ENCODE results near the gene ACTN1. TPM values are rescaled to one million over a fixed set of nuclear protein-coding genes. Genes with fewer than 3 reads are reported as not detected.

The ACTN1 gene
- total RNA-seq, 1 experiment from 2014 or later = 212 TPM

DNA sequence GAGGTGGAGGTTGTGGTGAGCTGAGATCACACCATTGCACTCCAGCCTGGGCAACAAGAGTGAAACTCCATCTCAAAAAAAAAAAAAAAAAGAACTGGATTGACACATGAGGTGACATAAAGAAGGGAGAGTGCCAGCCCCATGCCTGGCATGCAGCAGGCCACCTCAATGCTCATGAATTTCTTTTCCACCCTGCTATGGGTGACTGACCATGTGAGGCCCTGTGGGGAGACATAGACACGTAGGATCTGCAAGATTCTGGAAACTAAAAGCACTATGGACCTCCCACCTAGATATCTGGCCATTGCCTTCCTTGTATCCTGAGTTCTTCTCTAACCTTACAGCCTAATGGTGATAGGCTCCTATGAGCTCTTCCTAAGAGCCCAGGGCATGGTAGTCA, 5.6 kb upstream of the ACTN1 start:
- intact Hi-C loops (cut with micrococcal nuclease; ENCODE audit: unreplicated experiment) (no loop called here), in situ Hi-C loops (cut with HindIII; ENCODE audit: low pct_unique_long_range_greater_than_20kb, low sequenced_read_pairs) (no loop called here)
- ATAC-seq = no peak
- no peak for DNase-seq (ENCODE audit: low read depth, low spot score)
- H3K27ac ChIP-seq (ENCODE audit: low read length) = no peak overlapping the region
- BruUV-seq (replicated peaks) = no TSS peak
- no peaks in the 10 kb centered on the region for H3K27me3 ChIP-seq (ENCODE audit: control insufficient read depth, insufficient read depth, low read length)
- no peaks in the 10 kb centered on the region for H3K36me3 ChIP-seq (ENCODE audit: control insufficient read depth, insufficient read depth, low read length)
- H3K9me3 ChIP-seq (ENCODE audit: control insufficient read depth, insufficient read depth, low read depth, low read length) = no peaks in the 10 kb centered on the region
- H3K4me3 ChIP-seq (ENCODE audit: low read depth in 2 of 2, low read length in 2 of 2) = no peak overlapping the region
- ChIA-PET CTCF (no interaction called here), POLR2A (interaction anchor here (0.6 kb wide), 1 partner anchor 1747 kb away, joined by 8 read pairs; no protein-coding TSS in a partner anchor)
- H3K4me1 ChIP-seq (ENCODE audit: control insufficient read depth, insufficient read depth, low read length) = peaks cover 3% of the 10 kb centered on the region; the same call in 1 of the 2 replicates
- TF ChIP-seq, protein P1, sequence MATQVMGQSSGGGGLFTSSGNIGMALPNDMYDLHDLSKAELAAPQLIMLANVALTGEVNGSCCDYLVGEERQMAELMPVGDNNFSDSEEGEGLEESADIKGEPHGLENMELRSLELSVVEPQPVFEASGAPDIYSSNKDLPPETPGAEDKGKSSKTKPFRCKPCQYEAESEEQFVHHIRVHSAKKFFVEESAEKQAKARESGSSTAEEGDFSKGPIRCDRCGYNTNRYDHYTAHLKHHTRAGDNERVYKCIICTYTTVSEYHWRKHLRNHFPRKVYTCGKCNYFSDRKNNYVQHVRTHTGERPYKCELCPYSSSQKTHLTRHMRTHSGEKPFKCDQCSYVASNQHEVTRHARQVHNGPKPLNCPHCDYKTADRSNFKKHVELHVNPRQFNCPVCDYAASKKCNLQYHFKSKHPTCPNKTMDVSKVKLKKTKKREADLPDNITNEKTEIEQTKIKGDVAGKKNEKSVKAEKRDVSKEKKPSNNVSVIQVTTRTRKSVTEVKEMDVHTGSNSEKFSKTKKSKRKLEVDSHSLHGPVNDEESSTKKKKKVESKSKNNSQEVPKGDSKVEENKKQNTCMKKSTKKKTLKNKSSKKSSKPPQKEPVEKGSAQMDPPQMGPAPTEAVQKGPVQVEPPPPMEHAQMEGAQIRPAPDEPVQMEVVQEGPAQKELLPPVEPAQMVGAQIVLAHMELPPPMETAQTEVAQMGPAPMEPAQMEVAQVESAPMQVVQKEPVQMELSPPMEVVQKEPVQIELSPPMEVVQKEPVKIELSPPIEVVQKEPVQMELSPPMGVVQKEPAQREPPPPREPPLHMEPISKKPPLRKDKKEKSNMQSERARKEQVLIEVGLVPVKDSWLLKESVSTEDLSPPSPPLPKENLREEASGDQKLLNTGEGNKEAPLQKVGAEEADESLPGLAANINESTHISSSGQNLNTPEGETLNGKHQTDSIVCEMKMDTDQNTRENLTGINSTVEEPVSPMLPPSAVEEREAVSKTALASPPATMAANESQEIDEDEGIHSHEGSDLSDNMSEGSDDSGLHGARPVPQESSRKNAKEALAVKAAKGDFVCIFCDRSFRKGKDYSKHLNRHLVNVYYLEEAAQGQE (IDR thresholded peaks at IDR 0.05; ENCODE audit: insufficient read depth in 1 of 2, low read depth in 2 of 2, low read length in 1 of 2) = no peak

- CTCF ChIA-PET = no interaction called here
- no peak for DNase-seq (ENCODE audit: low read depth, low spot score)
- no TSS peak for BruUV-seq (replicated peaks)
Measured at GRCh38 chr14:68983191-68983590, 4.1 kb upstream of the ACTN1 start.

GRCh38 chr14:68982581-68982980, 3.5 kb upstream of the ACTN1 start:
- no peaks in the 10 kb centered on the region; the same call in 1 of the 2 replicates for H3K36me3 ChIP-seq (ENCODE audit: control insufficient read depth, insufficient read depth, low read length)
- no peaks in the 10 kb centered on the region for H3K9me3 ChIP-seq (ENCODE audit: control insufficient read depth, insufficient read depth, low read depth, low read length)
- H3K4me1 ChIP-seq (ENCODE audit: control insufficient read depth, insufficient read depth, low read length) = peaks cover 3% of the 10 kb centered on the region; the same call in 1 of the 2 replicates
- H3K27ac ChIP-seq (ENCODE audit: low read length) = no peak overlapping the region
- H3K4me3 ChIP-seq (ENCODE audit: low read depth in 2 of 2, low read length in 2 of 2) = no peak overlapping the region
- CTCF ChIA-PET = no interaction called here
- DNase-seq (ENCODE audit: low read depth, low spot score) (no peak), ATAC-seq (no peak)
- no TSS peak for BruUV-seq (replicated peaks)
- TF ChIP-seq, protein P1 (IDR thresholded peaks at IDR 0.05; ENCODE audit: insufficient read depth in 1 of 2, low read depth in 2 of 2, low read length in 1 of 2) = no peak
- TF ChIP-seq, protein P2, sequence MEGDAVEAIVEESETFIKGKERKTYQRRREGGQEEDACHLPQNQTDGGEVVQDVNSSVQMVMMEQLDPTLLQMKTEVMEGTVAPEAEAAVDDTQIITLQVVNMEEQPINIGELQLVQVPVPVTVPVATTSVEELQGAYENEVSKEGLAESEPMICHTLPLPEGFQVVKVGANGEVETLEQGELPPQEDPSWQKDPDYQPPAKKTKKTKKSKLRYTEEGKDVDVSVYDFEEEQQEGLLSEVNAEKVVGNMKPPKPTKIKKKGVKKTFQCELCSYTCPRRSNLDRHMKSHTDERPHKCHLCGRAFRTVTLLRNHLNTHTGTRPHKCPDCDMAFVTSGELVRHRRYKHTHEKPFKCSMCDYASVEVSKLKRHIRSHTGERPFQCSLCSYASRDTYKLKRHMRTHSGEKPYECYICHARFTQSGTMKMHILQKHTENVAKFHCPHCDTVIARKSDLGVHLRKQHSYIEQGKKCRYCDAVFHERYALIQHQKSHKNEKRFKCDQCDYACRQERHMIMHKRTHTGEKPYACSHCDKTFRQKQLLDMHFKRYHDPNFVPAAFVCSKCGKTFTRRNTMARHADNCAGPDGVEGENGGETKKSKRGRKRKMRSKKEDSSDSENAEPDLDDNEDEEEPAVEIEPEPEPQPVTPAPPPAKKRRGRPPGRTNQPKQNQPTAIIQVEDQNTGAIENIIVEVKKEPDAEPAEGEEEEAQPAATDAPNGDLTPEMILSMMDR (IDR thresholded peaks at IDR 0.05) = no peak
- no peak for TF ChIP-seq POLR2AphosphoS5 (IDR thresholded peaks at IDR 0.05; ENCODE audit: low read depth, low read length)
- TF ChIP-seq SIN3A (IDR thresholded peaks at IDR 0.05; ENCODE audit: borderline replicate concordance, insufficient read depth, low read depth, low read length) = no peak
- TF ChIP-seq TCF7L2 (IDR thresholded peaks at IDR 0.05; ENCODE audit: low read depth, low read length) = no peak
- intact Hi-C loops (cut with micrococcal nuclease; ENCODE audit: unreplicated experiment) = no loop called here
- in situ Hi-C loops (cut with HindIII; ENCODE audit: low pct_unique_long_range_greater_than_20kb, low sequenced_read_pairs) = no loop called here
- no peaks in the 10 kb centered on the region for H3K27me3 ChIP-seq (ENCODE audit: control insufficient read depth, insufficient read depth, low read length)
- POLR2A ChIA-PET = interaction anchor here (0.5 kb wide), 1 partner anchor 41 kb away, joined by 3 read pairs; no protein-coding TSS in a partner anchor

More at GRCh38 chr14:68983191-68983590, 4.1 kb upstream of the ACTN1 start:
- Histone ChIP-seq H3K4me1 (ENCODE audit: control insufficient read depth, insufficient read depth, low read length) (peaks cover 3% of the 10 kb centered on the region; the same call in 1 of the 2 replicates), H3K4me3 (ENCODE audit: low read depth in 2 of 2, low read length in 2 of 2) (no peak overlapping the region), H3K27ac (ENCODE audit: low read length) (no peak overlapping the region), H3K36me3 (ENCODE audit: control insufficient read depth, insufficient read depth, low read length) (no peaks in the 10 kb centered on the region; the same call in 1 of the 2 replicates), H3K9me3 (ENCODE audit: control insufficient read depth, insufficient read depth, low read depth, low read length) (no peaks in the 10 kb centered on the region), H3K27me3 (ENCODE audit: control insufficient read depth, insufficient read depth, low read length) (no peaks in the 10 kb centered on the region)
- ATAC-seq = no peak
- in situ Hi-C loops (cut with HindIII; ENCODE audit: low pct_unique_long_range_greater_than_20kb, low sequenced_read_pairs) (no loop called here), intact Hi-C loops (cut with micrococcal nuclease; ENCODE audit: unreplicated experiment) (no loop called here)
- POLR2A ChIA-PET = no interaction called here
- TF ChIP-seq, protein P1 (IDR thresholded peaks at IDR 0.05; ENCODE audit: insufficient read depth in 1 of 2, low read depth in 2 of 2, low read length in 1 of 2) = no peak
- TF ChIP-seq TCF7L2 (IDR thresholded peaks at IDR 0.05; ENCODE audit: low read depth, low read length) = no peak
